G401 (cell line): ENCODE results near the gene TAOK3. TPM values are rescaled to one million over a fixed set of nuclear protein-coding genes. Genes with fewer than 3 reads are reported as not detected.
"Not testable (repeated sequence)": the region's sequence is repeated elsewhere in the genome, so short reads cannot be mapped to it uniquely, and the experiment has no call there.

Source experiments
- DNase-seq: peaks from one replicate; pipeline ENCODE4 v3.0.0-alpha.2; 2015; ENCODE audit warnings: low spot score
- in situ Hi-C: cut with HindIII; loops from 2 replicates; pipeline ENCODE4 v1.10.0; 2016; ENCODE audit warnings: low sequenced_read_pairs, mixed read lengths
- total RNA-seq: library from RNA; depleted of rRNA; stranded (reverse); fragments of >200 nt; shearing (Covaris generic); gene quantifications from 2 replicates; pipeline ENCODE4 v1.2.3, GENCODE V29; 2014

TAOK3 gene
- total RNA-seq, 1 experiment from 2014 or later, result 17.6 TPM

DNA sequence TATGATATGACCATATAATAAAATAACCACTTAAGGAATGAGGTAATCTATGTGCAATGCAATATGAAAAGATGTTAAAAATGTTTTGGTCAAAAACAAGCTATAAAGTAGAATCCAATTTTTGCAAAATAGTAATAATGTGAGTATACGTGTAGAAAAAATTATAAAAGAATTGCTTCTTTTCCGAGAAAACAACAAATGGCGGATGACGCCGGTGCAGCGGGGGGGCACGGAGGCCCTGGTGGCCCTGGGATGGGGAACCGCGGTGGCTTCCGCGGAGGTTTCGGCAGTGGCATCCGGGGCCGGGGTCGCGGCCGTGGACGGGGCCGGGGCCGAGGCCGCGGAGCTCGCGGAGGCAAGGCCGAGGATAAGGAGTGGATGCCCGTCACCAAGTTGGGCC lies 126.8 kb downstream of the TAOK3 start:
- in situ Hi-C loops, DNase-seq: not testable (repeated sequence)

- in situ Hi-C loops, result no loop called here
- no peak for DNase-seq
Observed at GRCh38 chr12:118238888-118239287, 133.8 kb downstream of the TAOK3 start.

GRCh38 chr12:118237908-118238307 lies 134.8 kb downstream of the TAOK3 start:
- no peak for DNase-seq

GRCh38 chr12:118237052-118237665 lies 135.5 kb downstream of the TAOK3 start:
- peak; percentile 1 for DNase-seq
- in situ Hi-C loops, result no loop called here

More at GRCh38 chr12:118237908-118238307, 134.8 kb downstream of the TAOK3 start:
- in situ Hi-C loops, result no loop called here

DNA sequence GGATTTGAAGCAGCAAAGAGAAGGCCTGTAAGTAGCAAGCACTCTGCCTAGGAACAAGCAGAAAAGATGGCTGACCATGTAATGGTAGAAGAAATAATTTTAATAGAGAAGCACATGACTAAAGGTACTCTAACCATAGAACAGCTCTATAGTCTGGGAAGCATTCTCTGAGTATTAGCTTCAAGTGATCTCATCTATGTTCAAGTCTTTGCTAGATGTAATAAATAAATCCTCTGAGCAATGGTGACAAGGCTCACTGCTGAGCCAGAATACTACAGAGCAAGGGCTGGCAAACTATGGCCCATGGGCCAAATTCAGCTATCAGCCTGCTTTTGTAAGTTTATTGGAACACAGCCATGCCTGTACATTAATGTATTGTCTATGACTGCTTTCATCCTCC lies 152.0 kb downstream of the TAOK3 start:
- in situ Hi-C loops, result no loop called here
- DNase-seq, result no peak

DNA sequence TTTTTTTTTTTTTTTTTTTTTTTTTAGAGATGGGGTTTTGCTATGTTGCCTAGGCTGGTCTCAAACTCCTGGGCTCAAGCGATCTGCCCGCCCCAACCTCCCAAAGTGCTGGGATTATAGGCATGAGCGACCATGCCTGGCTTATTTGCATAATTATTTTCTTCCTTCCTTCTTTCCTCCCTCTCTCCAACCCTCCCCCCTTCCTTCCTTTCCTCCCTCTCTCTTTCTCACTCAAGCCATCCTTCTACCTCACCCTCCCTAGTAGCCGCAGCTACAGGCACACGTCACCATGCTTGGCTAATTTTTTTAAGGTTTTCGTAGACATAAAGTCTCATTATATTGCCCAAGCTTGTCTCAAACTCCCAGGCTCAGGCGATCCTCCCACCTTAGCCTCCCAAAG lies 152.9 kb downstream of the TAOK3 start:
- in situ Hi-C loops, result no loop called here
- DNase-seq, result no peak

DNA sequence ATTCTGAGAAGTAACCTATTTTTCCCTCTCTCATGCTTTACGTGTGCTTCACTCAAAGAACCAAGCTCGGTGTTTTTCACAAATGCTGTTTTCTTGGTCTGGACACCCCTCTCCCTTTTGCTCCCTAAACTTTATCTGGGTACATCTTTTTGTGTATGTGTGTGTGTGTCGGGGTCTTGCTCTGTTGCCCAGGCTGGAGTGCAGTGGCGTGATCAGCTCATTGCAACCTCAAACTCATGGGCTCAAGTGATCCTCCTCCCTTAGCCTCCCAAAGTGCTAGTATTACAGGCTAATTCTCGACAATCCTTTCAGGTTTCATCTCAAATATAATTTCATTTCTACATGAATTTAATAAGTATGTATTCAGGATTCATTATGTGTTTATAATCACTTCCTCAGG lies 153.6 kb downstream of the TAOK3 start:
- in situ Hi-C loops, result no loop called here

GRCh38 chr12:118213452-118213851 lies 159.3 kb downstream of the TAOK3 start:
- in situ Hi-C loops, result no loop called here
- no peak for DNase-seq

More for the DNA sequence above, 153.6 kb downstream of the TAOK3 start:
- DNase-seq, result no peak

DNA sequence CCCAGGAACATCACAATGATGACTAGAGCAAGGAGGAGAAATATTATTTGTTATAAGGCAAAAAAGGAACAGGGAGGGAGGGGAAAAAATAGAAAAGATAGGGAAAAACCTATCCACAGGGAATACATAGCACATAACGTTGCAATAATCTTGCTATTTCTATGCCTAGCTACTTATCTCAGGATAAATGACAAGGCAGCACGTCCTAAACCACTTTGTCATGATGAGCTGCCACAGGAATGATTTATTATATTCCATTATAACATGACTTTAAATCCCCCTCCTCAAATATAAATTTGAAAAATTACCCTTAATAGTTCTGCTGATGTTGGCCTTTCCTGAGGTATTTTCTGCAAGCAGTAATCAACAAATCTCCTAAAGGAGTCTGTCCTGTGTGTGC lies 160.1 kb downstream of the TAOK3 start:
- in situ Hi-C loops, result no loop called here
- DNase-seq, result no peak

GRCh38 chr12:118206107-118206412 lies 166.6 kb downstream of the TAOK3 start:
- in situ Hi-C loops, result no loop called here
- DNase-seq, result no peak

DNA sequence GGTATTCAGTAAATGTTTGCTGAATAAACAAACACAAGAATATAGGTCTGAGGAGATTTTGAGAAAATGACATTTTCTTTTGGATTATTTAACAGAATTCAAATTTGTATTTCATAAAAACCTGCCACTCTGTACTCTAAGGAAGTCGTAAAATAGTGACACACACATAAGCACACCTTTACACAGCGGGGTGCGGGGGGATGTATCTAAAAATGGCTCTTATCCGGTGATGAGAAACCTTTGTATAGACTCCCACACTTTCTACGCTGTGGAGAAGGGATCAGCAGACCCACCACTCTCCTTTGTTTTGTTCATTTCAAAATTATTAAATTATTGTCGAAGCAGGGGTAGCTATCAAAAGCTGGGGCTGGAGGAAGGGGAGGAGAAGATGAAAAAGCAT lies 178.7 kb downstream of the TAOK3 start:
- in situ Hi-C loops, result no loop called here
- DNase-seq, result no peak

GRCh38 chr12:118193477-118193876 lies 179.2 kb downstream of the TAOK3 start:
- no peak for DNase-seq
- in situ Hi-C loops, result no loop called here

GRCh38 chr12:118190266-118190665 lies 182.4 kb downstream of the TAOK3 start:
- in situ Hi-C loops, result no loop called here

DNA sequence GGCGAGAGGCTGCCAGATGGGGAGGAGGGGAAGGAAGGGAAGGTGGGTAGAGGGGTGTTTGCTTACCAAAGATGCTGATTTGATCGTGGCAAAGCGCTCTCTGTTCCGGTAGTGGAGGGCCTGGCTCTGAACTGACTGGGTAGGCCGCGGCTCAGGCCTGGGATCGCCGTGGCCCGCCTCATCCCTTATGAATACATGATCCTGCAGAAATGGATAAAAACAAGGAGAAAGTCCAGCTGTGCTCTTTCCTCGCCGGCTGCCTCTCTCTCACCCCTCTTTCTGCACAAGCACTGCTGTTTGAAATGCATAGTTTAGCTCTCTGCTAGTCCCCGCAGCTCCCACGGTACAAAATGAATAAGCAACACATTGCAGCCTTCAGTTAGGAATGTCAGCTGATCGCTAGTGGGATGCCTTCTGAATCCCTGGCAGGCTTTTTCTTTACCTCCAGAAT lies 182.9 kb downstream of the TAOK3 start:
- in situ Hi-C loops, result no loop called here

More at GRCh38 chr12:118190266-118190665, 182.4 kb downstream of the TAOK3 start:
- peak; percentile 90 for DNase-seq

DNA sequence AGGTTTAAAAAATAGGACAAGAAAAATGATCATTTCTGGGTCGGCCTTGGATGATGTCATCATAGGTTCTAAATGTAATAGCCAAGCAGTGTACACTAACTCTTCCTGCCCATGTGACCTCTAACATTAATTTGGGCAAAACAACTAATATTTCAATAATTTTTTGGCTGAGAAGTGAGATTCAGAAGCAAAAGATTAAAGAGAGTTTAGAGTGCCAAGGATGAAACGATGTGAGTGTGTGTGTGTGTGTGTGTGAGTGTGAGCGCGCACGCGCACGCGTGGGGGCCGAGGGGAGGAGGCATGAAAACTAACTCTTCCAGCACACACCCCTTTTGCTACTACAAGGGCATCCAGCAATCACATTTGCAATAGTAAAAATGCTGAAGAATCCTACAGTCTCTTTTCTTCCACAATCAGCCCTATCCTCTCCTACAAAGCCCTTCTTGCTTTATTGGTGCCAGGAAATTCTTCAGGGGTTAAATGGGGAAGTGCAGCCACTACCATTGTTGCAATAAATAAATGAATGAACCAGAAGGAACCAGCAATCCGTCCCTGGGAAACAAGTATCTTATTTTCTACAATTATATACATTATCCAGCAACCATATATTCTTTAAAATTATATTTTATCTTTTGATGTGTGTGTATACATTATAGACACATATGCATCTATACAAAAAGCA lies 183.9 kb downstream of the TAOK3 start:
- in situ Hi-C loops, result no loop called here
- DNase-seq, result peak; percentile 78

More for the DNA sequence above, 182.9 kb downstream of the TAOK3 start:
- DNase-seq, result peak; percentile 79

DNA sequence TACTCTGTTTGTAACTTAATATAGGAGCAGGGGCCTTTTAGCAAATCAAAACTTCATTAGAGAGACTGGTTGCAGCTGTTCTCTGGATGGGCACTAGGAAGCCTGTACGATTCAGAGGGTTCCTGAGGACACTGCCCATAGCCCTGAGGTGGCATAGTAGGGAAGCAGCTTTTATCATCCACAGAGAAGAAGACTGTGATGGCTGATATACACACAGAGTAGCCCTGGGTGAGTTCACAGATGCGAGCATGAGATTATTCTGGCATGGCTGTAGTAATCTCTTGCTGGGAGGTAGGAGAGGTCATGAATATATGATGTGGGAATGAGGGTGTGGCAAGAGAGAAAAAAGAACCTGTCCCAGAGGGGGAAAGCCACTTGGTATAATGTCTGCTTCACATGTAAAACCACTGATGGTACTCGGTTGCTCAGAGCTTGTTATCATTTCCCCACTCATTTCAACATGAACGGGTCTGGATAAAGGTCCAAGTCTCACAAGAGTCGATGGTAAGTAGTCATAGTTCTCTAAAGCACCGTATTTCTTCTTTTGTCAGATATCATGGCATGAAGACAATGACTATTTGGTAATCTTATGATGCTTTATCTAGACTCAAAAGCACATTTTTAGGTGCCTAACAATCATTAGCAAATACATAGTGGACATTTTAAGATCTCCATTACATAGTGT lies 184.8 kb downstream of the TAOK3 start:
- in situ Hi-C loops, result no loop called here
- DNase-seq, result peak; percentile 59

GRCh38 chr12:118185602-118186397 lies 186.9 kb downstream of the TAOK3 start:
- DNase-seq, result no peak
- in situ Hi-C loops, result no loop called here

DNA sequence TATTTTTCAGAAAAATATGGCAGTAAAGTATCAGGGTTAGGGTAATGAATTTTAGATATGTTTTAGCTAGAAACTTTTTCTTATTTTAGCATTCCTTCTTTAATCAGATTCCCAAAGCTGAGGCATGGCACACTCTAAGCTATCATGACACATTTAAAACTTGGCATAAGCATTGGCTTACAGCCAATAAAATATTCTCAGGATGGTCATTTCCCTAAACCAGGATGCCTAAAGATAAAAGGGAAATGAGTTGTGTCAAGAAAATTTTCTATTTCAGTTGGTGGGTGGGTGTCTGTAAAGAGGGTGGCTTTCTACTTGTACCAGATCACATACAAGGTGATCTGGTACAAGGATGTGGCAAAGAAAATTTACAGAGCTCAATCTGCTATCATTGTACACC lies 189.0 kb downstream of the TAOK3 start:
- in situ Hi-C loops, result no loop called here
- DNase-seq, result peak; percentile 17

- in situ Hi-C loops, result no loop called here
- no peak for DNase-seq
Observed at GRCh38 chr12:118183155-118183554, 189.6 kb downstream of the TAOK3 start.
